GM12878 (cell line): Measurements from ENCODE around the gene C1QTNF12. TPM values are rescaled to one million over a fixed set of nuclear protein-coding genes. Genes with fewer than 3 reads are reported as not detected.

ENCODE experiments used
- ATAC-seq: fragments of 200-7000 bp; cut with Tn5 transposase; 3 replicates; pipeline ENCODE4 v1.9.1; 2020; ENCODE audit warnings: mild to moderate bottlenecking, moderate library complexity
- BruUV-seq: library from RNA; stranded (reverse); fragments of 400-500 nt; replicated peaks from 2 replicates; lab custom pipeline; 2021; lab: Mats Ljungman, UMichigan
- CTCF ChIA-PET: fragments of 300-600 bp; sonication (Branson Sonifier 250); formaldehyde crosslinking; extraction: SDS; loops from one replicate; lab custom pipeline; 2021; ENCODE audit warnings: inconsistent platforms; lab: Yijun Ruan, JAX
- POLR2A ChIA-PET: fragments of 350-600 bp; formaldehyde crosslinking; extraction: SDS; loops from one replicate; lab custom pipeline; 2021; ENCODE audit warnings: inconsistent platforms; lab: Charles Lee
- RAD21 ChIA-PET: fragments of 300-600 bp; sonication (Branson Sonifier 250); formaldehyde crosslinking; loops from one replicate; lab custom pipeline; 2023; ENCODE audit warnings: antibody characterized with exemption; ENCODE audit not compliant: unreplicated experiment; lab: Charles Lee
- SMC1A ChIA-PET: fragments of 300-600 bp; sonication (Branson Sonifier 250); formaldehyde crosslinking; loops from one replicate; lab custom pipeline; 2023; ENCODE audit not compliant: unreplicated experiment, uncharacterized antibody; lab: Charles Lee
- DNase-seq: peaks from one replicate; pipeline ENCODE4 v3.0.0-alpha.2; 2011; ENCODE audit warnings: low read depth, low spot score
- FAIRE-seq: peaks from 3 replicates; lab custom pipeline; 2011; peaks lifted over from hg19 to GRCh38; lab: Jason Lieb, UNC
- H2AFZ ChIP-seq: 2 replicates; pipeline ENCODE4 v1.6.0; 2011; ENCODE audit warnings: low read depth, low read length, control low read depth; ENCODE audit not compliant: control insufficient read depth
- H3K27ac ChIP-seq: 2 replicates; pipeline ENCODE4 v1.5.1; 2011; ENCODE audit warnings: control low read depth; ENCODE audit not compliant: control insufficient read depth, insufficient read depth
- H3K27me3 ChIP-seq, 2 experiments: replicated peaks in 1 of 2; 2 replicates each; pipeline versions ENCODE4 v1.6.0 to v1.6.1; 2011; ENCODE audit warnings: low read length in 1 of 2; ENCODE audit not compliant: control insufficient read depth in 2 of 2, insufficient read depth in 2 of 2
- H3K36me3 ChIP-seq, 2 experiments: 2 replicates each; pipeline ENCODE4 v1.5.1; 2011; ENCODE audit warnings: low read length in 1 of 2; ENCODE audit not compliant: control insufficient read depth in 2 of 2, insufficient read depth in 2 of 2
- H3K4me1 ChIP-seq: 2 replicates; pipeline ENCODE4 v1.6.1; 2011; ENCODE audit warnings: mild to moderate bottlenecking, low read length, moderate library complexity, mixed read lengths; ENCODE audit not compliant: control insufficient read depth, insufficient read depth
- H3K4me2 ChIP-seq: 2 replicates; pipeline ENCODE4 v1.6.0; 2011; ENCODE audit warnings: control low read depth; ENCODE audit not compliant: control insufficient read depth, insufficient read depth
- H3K4me3 ChIP-seq: fragments of 200-600 bp; sonication (generic); 2 replicates; pipeline ENCODE4 v1.5.1; 2016
- H3K79me2 ChIP-seq: 2 replicates; pipeline ENCODE4 v1.6.0; 2011; ENCODE audit warnings: low read length; ENCODE audit not compliant: control insufficient read depth, insufficient read depth
- H3K9ac ChIP-seq: 2 replicates; pipeline ENCODE4 v1.8.0; 2011; ENCODE audit warnings: low read length, control low read depth, mixed read lengths; ENCODE audit not compliant: control insufficient read depth, insufficient read depth
- H3K9me3 ChIP-seq: replicated peaks from 3 replicates; pipeline ENCODE4 v1.5.1; 2011; ENCODE audit warnings: mild to moderate bottlenecking, low read length; ENCODE audit not compliant: control insufficient read depth, insufficient read depth
- H4K20me1 ChIP-seq: 2 replicates; pipeline ENCODE4 v1.6.0; 2011; ENCODE audit not compliant: control insufficient read depth, insufficient read depth
- BHLHE40 ChIP-seq, 2 experiments: fragments of 450-650 bp in 1 of 2; IDR thresholded peaks; 2 replicates each; pipeline ENCODE4 v1.6.1; 2011 to 2017; ENCODE audit warnings: low read depth in 2 of 2, borderline replicate concordance in 1 of 2, improper control_type of control experiment in 1 of 2, low read length in 1 of 2, mild to moderate bottlenecking in 1 of 2
- CBFB ChIP-seq: IDR thresholded peaks from 2 replicates; pipeline ENCODE4 v1.6.1; 2016; ENCODE audit warnings: antibody characterized with exemption, low read depth
- KLF5 ChIP-seq: fragments of 450-650 bp; IDR thresholded peaks from 2 replicates; pipeline ENCODE4 v1.6.1; 2014; ENCODE audit warnings: mild to moderate bottlenecking; ENCODE audit not compliant: partially characterized antibody
- LARP7 ChIP-seq: fragments of 450-650 bp; IDR thresholded peaks from 2 replicates; pipeline ENCODE4 v1.6.1; 2017; ENCODE audit warnings: mild to moderate bottlenecking
- MLLT1 ChIP-seq: fragments of 450-650 bp; IDR thresholded peaks from 2 replicates; pipeline ENCODE4 v1.6.1; 2016; ENCODE audit warnings: mild to moderate bottlenecking
- NFYA ChIP-seq: IDR thresholded peaks from 2 replicates; pipeline ENCODE4 v1.6.1; 2011; ENCODE audit warnings: low read depth, mild to moderate bottlenecking, low read length, improper control_type of control experiment, borderline replicate concordance
- NR2F1 ChIP-seq: fragments of 450-650 bp; conservative IDR thresholded peaks from 2 replicates; pipeline ENCODE4 v1.6.1; 2017; ENCODE audit warnings: mild to moderate bottlenecking
- PAX8 ChIP-seq: fragments of 450-650 bp; IDR thresholded peaks from 2 replicates; pipeline ENCODE4 v1.6.1; 2017; ENCODE audit warnings: mild to moderate bottlenecking, moderate library complexity
- RELA ChIP-seq: fragments of 450-650 bp; IDR thresholded peaks from 2 replicates; pipeline ENCODE4 v1.8.0; 2014; ENCODE audit warnings: borderline replicate concordance; ENCODE audit not compliant: partially characterized antibody
- WGBS: methylation state at CpG from one replicate; pipeline ENCODE4 v1.1.6; 2016; ENCODE audit warnings: low lambda C conversion rate; ENCODE audit not compliant: insufficient replicate concordance, insufficient coverage; ENCODE audit errors: missing lambda C conversion rate; 5-methylcytosine and 5-hydroxymethylcytosine counted together
- in situ Hi-C: fragments of 300-500 bp; cut with MboI; formaldehyde crosslinking; loops from 9 replicates; pipeline ENCODE4 v1.14.3; 2018; ENCODE audit warnings: mixed read lengths
- intact Hi-C: fragments of 100-400 bp; cut with micrococcal nuclease; formaldehyde crosslinking; loops from one replicate; pipeline ENCODE4 v1.14.2; 2022; ENCODE audit not compliant: unreplicated experiment
- polyA plus RNA-seq, 11 experiments: library from polyadenylated mRNA; depleted of rRNA in 4 of 11; unstranded in 6 of 11; stranded (reverse) in 5 of 11; fragments of >200 nt; fragmentation: Nextera tagmentation in 4 of 11; fragmentation: Illumina TruSeq in 1 of 11; extraction: Ambion mirVana in 4 of 11; extraction: Trizol in 1 of 11; gene quantifications; 1 replicate in 1 of 11; 2 replicates in 10 of 11; pipeline versions ENCODE4 v1.2.1 to v1.2.3, GENCODE V29; 2011 to 2016; ENCODE audit warnings: inconsistent platforms in 2 of 11, missing spikeins in 2 of 11, low read depth in 1 of 11
- total RNA-seq, 4 experiments: library from RNA; depleted of rRNA in 3 of 4; stranded (reverse); fragments of >200 nt in 3 of 4; fragmentation: Illumina TruSeq in 1 of 4; extraction: Trizol in 1 of 4; gene quantifications; 2 replicates each; pipeline versions ENCODE4 v1.2.1 to v1.2.3, GENCODE V29; 2013 to 2021
- TF ChIP-seq, protein P1 (sequence below): IDR thresholded peaks from 2 replicates; pipeline ENCODE4 v1.6.1; 2011; ENCODE audit warnings: low read depth, mild to moderate bottlenecking, low read length, moderate library complexity, borderline replicate concordance; ENCODE audit errors: extremely low read depth
- TF ChIP-seq, protein P2 (sequence below): fragments of 150-350 bp; IDR thresholded peaks from 2 replicates; pipeline ENCODE4 v1.6.1; 2014; ENCODE audit warnings: mild to moderate bottlenecking, low read depth, low read length
- TF ChIP-seq, protein P3 (sequence below): fragments of 450-650 bp; IDR thresholded peaks from 2 replicates; pipeline ENCODE4 v1.6.1; 2018; ENCODE audit warnings: borderline replicate concordance, mild to moderate bottlenecking; ENCODE audit not compliant: partially characterized antibody
- TF ChIP-seq, protein P4 (sequence below): fragments of 450-650 bp; IDR thresholded peaks from 2 replicates; pipeline ENCODE4 v1.6.1; 2017; ENCODE audit warnings: mild to moderate bottlenecking

C1QTNF12 gene
- total and polyA plus RNA-seq, 10 of the 15 experiments (the other 5 are each of a cell fraction or from before 2014, with no cell fraction given), result 0.17 to 1.0 (median 0.31) TPM; not detected in 5

GRCh38 chr1:1262758-1263157 lies 16.2 kb upstream of the C1QTNF12 start:
- Histone ChIP-seq H3K79me2 (no peaks in the 10 kb centered on the region; the same call in 1 of the 2 replicates), H3K4me1 (no peaks in the 10 kb centered on the region), H3K27me3 (no peaks in the 10 kb centered on the region), H3K9ac (no peak overlapping the region), H3K36me3 (peaks cover 19 to 23% of the 10 kb centered on the region in 2 experiments), H2AFZ (no peak overlapping the region), H3K4me3 (no peak overlapping the region), H3K4me2 (no peak overlapping the region), H3K9me3 (no peaks in the 10 kb centered on the region), H3K27ac (no peak overlapping the region), H4K20me1 (no peaks in the 10 kb centered on the region)
- ChIA-PET CTCF (no interaction called here), SMC1A (no interaction called here), POLR2A (no interaction called here), RAD21 (no interaction called here)
- DNase-seq (no peak), FAIRE-seq (no peak), ATAC-seq (no peak)
- no TSS peak for BruUV-seq
- intact Hi-C loops, result no loop called here
- 97% methylated on average over 8 of the region's 8 CpGs for WGBS
- TF ChIP-seq, protein P1, sequence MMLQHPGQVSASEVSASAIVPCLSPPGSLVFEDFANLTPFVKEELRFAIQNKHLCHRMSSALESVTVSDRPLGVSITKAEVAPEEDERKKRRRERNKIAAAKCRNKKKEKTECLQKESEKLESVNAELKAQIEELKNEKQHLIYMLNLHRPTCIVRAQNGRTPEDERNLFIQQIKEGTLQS, result no peak
- TF ChIP-seq, protein P2, sequence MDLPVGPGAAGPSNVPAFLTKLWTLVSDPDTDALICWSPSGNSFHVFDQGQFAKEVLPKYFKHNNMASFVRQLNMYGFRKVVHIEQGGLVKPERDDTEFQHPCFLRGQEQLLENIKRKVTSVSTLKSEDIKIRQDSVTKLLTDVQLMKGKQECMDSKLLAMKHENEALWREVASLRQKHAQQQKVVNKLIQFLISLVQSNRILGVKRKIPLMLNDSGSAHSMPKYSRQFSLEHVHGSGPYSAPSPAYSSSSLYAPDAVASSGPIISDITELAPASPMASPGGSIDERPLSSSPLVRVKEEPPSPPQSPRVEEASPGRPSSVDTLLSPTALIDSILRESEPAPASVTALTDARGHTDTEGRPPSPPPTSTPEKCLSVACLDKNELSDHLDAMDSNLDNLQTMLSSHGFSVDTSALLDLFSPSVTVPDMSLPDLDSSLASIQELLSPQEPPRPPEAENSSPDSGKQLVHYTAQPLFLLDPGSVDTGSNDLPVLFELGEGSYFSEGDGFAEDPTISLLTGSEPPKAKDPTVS, result no peak
- no peak for TF ChIP-seq NFYA
- no peak for TF ChIP-seq LARP7
- TF ChIP-seq MLLT1, result no peak
- TF ChIP-seq CBFB, result no peak
- TF ChIP-seq, protein P3, sequence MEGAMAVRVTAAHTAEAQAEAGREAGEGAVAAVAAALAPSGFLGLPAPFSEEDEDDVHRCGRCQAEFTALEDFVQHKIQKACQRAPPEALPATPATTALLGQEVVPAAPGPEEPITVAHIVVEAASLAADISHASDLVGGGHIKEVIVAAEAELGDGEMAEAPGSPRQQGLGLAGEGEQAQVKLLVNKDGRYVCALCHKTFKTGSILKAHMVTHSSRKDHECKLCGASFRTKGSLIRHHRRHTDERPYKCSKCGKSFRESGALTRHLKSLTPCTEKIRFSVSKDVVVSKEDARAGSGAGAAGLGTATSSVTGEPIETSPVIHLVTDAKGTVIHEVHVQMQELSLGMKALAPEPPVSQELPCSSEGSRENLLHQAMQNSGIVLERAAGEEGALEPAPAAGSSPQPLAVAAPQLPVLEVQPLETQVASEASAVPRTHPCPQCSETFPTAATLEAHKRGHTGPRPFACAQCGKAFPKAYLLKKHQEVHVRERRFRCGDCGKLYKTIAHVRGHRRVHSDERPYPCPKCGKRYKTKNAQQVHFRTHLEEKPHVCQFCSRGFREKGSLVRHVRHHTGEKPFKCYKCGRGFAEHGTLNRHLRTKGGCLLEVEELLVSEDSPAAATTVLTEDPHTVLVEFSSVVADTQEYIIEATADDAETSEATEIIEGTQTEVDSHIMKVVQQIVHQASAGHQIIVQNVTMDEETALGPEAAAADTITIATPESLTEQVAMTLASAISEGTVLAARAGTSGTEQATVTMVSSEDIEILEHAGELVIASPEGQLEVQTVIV, result no peak
- no peak for TF ChIP-seq KLF5
- no peak for TF ChIP-seq RELA
- TF ChIP-seq PAX8, result no peak
- no peak for TF ChIP-seq NR2F1
- TF ChIP-seq, protein P4, sequence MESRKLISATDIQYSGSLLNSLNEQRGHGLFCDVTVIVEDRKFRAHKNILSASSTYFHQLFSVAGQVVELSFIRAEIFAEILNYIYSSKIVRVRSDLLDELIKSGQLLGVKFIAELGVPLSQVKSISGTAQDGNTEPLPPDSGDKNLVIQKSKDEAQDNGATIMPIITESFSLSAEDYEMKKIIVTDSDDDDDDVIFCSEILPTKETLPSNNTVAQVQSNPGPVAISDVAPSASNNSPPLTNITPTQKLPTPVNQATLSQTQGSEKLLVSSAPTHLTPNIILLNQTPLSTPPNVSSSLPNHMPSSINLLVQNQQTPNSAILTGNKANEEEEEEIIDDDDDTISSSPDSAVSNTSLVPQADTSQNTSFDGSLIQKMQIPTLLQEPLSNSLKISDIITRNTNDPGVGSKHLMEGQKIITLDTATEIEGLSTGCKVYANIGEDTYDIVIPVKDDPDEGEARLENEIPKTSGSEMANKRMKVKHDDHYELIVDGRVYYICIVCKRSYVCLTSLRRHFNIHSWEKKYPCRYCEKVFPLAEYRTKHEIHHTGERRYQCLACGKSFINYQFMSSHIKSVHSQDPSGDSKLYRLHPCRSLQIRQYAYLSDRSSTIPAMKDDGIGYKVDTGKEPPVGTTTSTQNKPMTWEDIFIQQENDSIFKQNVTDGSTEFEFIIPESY, result no peak
- TF ChIP-seq BHLHE40 (IDR thresholded peaks at IDR 0.05; ENCODE audit: borderline replicate concordance in 1 of 2, low read depth in 2 of 2, low read length in 1 of 2), result no peak
- in situ Hi-C loops, result no loop called here
